ENCODE results near the gene REEP1. TPM values are rescaled to one million over a fixed set of nuclear protein-coding genes. Genes with fewer than 3 reads are reported as not detected.

The REEP1 gene
- total RNA-seq, 2 donors from 2014 or later: 20.9 to 22.7 TPM

GRCh38 chr2:86221066-86221684, 116.3 kb downstream of the REEP1 start:
- TF ChIP-seq, protein P1, sequence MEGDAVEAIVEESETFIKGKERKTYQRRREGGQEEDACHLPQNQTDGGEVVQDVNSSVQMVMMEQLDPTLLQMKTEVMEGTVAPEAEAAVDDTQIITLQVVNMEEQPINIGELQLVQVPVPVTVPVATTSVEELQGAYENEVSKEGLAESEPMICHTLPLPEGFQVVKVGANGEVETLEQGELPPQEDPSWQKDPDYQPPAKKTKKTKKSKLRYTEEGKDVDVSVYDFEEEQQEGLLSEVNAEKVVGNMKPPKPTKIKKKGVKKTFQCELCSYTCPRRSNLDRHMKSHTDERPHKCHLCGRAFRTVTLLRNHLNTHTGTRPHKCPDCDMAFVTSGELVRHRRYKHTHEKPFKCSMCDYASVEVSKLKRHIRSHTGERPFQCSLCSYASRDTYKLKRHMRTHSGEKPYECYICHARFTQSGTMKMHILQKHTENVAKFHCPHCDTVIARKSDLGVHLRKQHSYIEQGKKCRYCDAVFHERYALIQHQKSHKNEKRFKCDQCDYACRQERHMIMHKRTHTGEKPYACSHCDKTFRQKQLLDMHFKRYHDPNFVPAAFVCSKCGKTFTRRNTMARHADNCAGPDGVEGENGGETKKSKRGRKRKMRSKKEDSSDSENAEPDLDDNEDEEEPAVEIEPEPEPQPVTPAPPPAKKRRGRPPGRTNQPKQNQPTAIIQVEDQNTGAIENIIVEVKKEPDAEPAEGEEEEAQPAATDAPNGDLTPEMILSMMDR (IDR thresholded peaks at IDR 0.05): peak; percentile 70
- H3K4me1 ChIP-seq (ENCODE audit: control insufficient read depth in 1 of 2, low read depth in 2 of 2): peaks cover 20 to 40% of the 10 kb centered on the region in 2 donors
- peak overlapping the region; percentile 84 to 96 for H3K27ac ChIP-seq
- DNase-seq (ENCODE audit: low spot score) (no peak), ATAC-seq (ENCODE audit: insufficient number of reproducible peaks, low FRiP score, low read depth) (no peak)
- H3K4me3 ChIP-seq: no peak overlapping the region
- no peaks in the 10 kb centered on the region for H3K36me3 ChIP-seq
- H3K9me3 ChIP-seq: no peaks in the 10 kb centered on the region
- no peaks in the 10 kb centered on the region for H3K27me3 ChIP-seq (replicated peaks; ENCODE audit: insufficient read depth)

DNA sequence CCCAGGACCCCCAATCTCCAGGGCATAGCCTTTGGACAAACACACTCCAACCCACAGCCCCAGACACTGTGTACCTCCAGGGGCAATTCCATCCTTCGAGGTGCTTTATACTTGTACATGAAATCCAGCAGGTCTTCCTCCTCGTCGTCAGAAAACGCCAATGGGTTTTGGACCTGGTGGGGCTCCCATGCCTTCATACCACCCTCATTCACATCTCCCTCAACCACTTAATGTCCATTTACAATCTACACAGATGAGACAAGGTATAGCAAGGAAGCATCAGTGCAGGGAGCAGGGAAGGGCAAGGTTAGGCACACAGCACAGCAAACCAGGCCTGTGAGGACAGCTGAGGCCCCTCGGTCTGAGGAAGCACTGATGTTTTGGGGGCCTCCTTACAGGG, 117.5 kb downstream of the REEP1 start:
- Histone ChIP-seq H3K27me3 (replicated peaks; ENCODE audit: insufficient read depth) (no peaks in the 10 kb centered on the region), H3K4me1 (ENCODE audit: control insufficient read depth in 1 of 2, low read depth in 2 of 2) (peaks cover 16 to 30% of the 10 kb centered on the region in 2 donors), H3K36me3 (no peaks in the 10 kb centered on the region), H3K4me3 (no peak overlapping the region), H3K27ac (no peak overlapping the region), H3K9me3 (no peaks in the 10 kb centered on the region)
- ATAC-seq (ENCODE audit: insufficient number of reproducible peaks, low FRiP score, low read depth) (no peak), DNase-seq (ENCODE audit: low spot score) (no peak)
- TF ChIP-seq, protein P1 (IDR thresholded peaks at IDR 0.05): no peak

DNA sequence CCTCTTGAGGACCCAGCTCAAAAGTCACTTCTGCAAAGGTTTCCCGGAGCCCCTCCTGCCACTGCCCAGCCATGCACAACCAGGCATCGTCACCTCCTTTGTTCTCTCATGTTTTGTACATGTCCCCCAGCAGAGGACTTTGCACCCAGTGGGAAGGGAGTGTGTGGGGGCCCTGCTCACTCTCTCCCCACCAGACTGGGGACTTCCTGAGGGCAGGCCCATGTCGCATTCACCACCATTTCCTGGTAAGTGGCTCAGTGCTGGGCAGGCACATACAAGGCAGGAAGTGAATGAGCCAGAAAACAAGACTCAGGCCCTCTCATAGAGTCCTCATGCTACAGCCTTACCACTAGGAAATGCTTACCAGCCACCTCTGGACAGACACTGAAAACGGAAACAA, 119.3 kb downstream of the REEP1 start:
- no peak for ATAC-seq (ENCODE audit: insufficient number of reproducible peaks, low FRiP score, low read depth)
- no peaks in the 10 kb centered on the region for H3K27me3 ChIP-seq (replicated peaks; ENCODE audit: insufficient read depth)
- no peaks in the 10 kb centered on the region for H3K9me3 ChIP-seq
- H3K4me3 ChIP-seq: no peak overlapping the region
- no peaks in the 10 kb centered on the region for H3K36me3 ChIP-seq
- TF ChIP-seq, protein P1 (IDR thresholded peaks at IDR 0.05): no peak
- no peak overlapping the region for H3K27ac ChIP-seq
- H3K4me1 ChIP-seq (ENCODE audit: control insufficient read depth in 1 of 2, low read depth in 2 of 2): peaks cover 8 to 24% of the 10 kb centered on the region in 2 donors
- DNase-seq (ENCODE audit: low spot score): no peak

DNA sequence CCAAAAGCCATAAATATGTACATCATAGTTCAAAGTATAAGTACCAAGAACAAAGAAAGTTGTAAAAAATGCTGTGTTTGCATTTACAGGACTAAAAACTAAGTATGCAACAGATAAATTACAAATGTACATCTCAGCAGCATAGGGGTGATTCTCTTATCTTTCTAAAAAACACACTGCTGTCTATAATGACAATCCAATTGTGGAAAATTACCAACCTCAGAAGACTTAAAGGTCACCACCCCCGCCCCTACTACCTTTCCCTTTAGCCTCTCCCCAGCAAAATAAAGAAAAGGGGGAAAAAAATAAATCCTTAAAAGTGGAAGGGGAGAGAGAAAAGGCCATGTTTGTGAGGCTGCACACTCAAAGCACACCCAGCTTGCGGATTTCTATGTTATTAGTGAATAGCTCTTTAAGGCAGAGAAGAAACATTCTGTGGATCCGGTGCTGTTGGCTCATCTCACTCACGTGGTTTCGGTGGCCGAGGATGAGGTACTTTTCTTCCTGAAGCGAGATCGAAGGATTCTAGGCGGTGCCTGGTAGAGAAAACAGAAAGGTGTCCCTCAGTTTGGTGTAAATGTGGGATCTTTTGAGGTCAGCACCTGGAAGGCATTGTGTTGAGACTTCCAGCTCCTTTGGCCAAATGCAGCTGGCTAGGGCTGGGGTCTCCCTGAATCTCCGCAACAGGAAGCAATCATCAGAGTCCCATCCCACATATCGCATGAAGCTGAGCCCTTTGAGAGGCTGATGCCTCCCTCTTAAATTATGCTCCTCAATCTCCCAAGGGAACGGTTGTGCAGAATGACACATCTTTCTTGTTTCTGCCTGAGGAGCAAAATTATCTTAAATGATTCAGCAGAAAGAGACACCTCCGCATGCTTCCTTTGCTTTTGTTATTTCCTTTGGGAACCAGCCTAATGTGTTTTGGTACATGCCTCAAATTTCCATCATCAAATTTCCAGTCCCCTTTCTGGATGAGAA, 120.6 kb downstream of the REEP1 start:
- H3K27ac ChIP-seq: no peak overlapping the region

DNA sequence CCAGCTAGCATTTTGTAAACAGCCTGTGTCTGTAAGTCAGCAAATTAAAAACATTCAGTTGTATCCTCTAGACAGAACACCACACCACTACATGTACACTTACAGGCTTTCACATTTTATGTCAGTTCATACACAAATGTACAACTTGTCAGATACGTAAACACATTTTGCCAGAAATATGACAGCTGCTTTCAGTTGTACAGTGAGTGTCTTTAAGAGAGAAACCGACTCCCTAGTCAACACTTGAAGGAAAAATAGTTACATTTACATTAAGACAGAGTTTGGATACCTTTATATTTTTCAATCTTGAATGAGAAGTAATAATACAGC, 123.0 kb downstream of the REEP1 start:
- Histone ChIP-seq H3K27me3 (replicated peaks; ENCODE audit: insufficient read depth) (no peaks in the 10 kb centered on the region), H3K27ac (no peak overlapping the region), H3K9me3 (no peaks in the 10 kb centered on the region), H3K4me3 (no peak overlapping the region), H3K4me1 (ENCODE audit: control insufficient read depth in 1 of 2, low read depth in 2 of 2) (peaks cover 0 to 15% of the 10 kb centered on the region in 2 donors), H3K36me3 (peaks cover 7% of the 10 kb centered on the region)
- ATAC-seq (ENCODE audit: insufficient number of reproducible peaks, low FRiP score, low read depth): no peak
- TF ChIP-seq, protein P1 (IDR thresholded peaks at IDR 0.05): no peak
- DNase-seq (ENCODE audit: low spot score): no peak

More for the DNA sequence above, 120.6 kb downstream of the REEP1 start:
- Histone ChIP-seq H3K27me3 (replicated peaks; ENCODE audit: insufficient read depth) (no peaks in the 10 kb centered on the region), H3K9me3 (no peaks in the 10 kb centered on the region), H3K36me3 (peaks cover 7% of the 10 kb centered on the region), H3K4me3 (no peak overlapping the region), H3K4me1 (ENCODE audit: control insufficient read depth in 1 of 2, low read depth in 2 of 2) (peaks cover 0 to 15% of the 10 kb centered on the region in 2 donors)
- TF ChIP-seq, protein P1 (IDR thresholded peaks at IDR 0.05): no peak
- ATAC-seq (ENCODE audit: insufficient number of reproducible peaks, low FRiP score, low read depth) (no peak), DNase-seq (ENCODE audit: low spot score) (no peak)
